Immature natural killer cell (primary cell): ENCODE data around the gene HDAC4. TPM values are rescaled to one million over a fixed set of nuclear protein-coding genes. Genes with fewer than 3 reads are reported as not detected.

ENCODE experiments used
- DNase-seq, 3 donors: peaks; one replicate each; pipeline ENCODE4 v3.0.0; 2022; ENCODE audit warnings: mixed read lengths in 1 of 3
- H3K27ac Mint-ChIP-seq, 6 donors: one replicate each; pipeline ENCODE4 v1.8.0; 2020; ENCODE audit warnings: mixed read lengths in 6 of 6, mild to moderate bottlenecking in 5 of 6, inconsistent platforms in 4 of 6, moderate library complexity in 3 of 6
- H3K27me3 Mint-ChIP-seq, 3 donors: one replicate each; pipeline ENCODE4 v1.8.0; 2020 to 2021; ENCODE audit warnings: low read depth in 3 of 3, mild to moderate bottlenecking in 3 of 3, mixed read lengths in 3 of 3, moderate library complexity in 3 of 3, inconsistent platforms in 1 of 3
- H3K36me3 Mint-ChIP-seq, 3 donors: one replicate each; pipeline ENCODE4 v1.8.0; 2020; ENCODE audit warnings: mixed read lengths in 3 of 3, inconsistent platforms in 2 of 3, mild to moderate bottlenecking in 2 of 3
- H3K4me1 Mint-ChIP-seq, 2 donors: one replicate each; pipeline ENCODE4 v1.8.0; 2020; ENCODE audit warnings: inconsistent platforms in 2 of 2, mild to moderate bottlenecking in 2 of 2, mixed read lengths in 2 of 2, moderate library complexity in 1 of 2
- H3K4me3 Mint-ChIP-seq, 5 donors: one replicate each; pipeline ENCODE4 v1.8.0; 2020; ENCODE audit warnings: mild to moderate bottlenecking in 5 of 5, mixed read lengths in 5 of 5, inconsistent platforms in 3 of 5, moderate library complexity in 3 of 5
- H3K9me3 Mint-ChIP-seq, 6 donors: one replicate each; pipeline ENCODE4 v1.8.0; 2020; ENCODE audit warnings: mild to moderate bottlenecking in 6 of 6, mixed read lengths in 6 of 6, inconsistent platforms in 4 of 6, moderate library complexity in 3 of 6
- polyA plus RNA-seq, 3 donors: library from polyadenylated mRNA; unstranded; fragments of 300-500 nt; fragmentation: Illumina TruSeq; gene quantifications; one replicate each; pipeline ENCODE4 v1.2.3, GENCODE V29; 2021

Gene HDAC4
- polyA plus RNA-seq, 3 donors from 2014 or later, result 1.9 to 8.1 (median 5.1) TPM

GRCh38 chr2:239225871-239226561 lies 174.8 kb downstream of the HDAC4 start:
- Mint-ChIP-seq H3K9me3 (no peaks in the 10 kb centered on the region), H3K4me3 (no peak overlapping the region), H3K27ac (peak overlapping the region in 4 of 6 donors; percentile 14 to 59 (median 42)), H3K27me3 (peaks cover 0 to 1% (median 0%) of the 10 kb centered on the region in 3 donors), H3K36me3 (peaks cover 0 to 7% (median 0%) of the 10 kb centered on the region in 3 donors), H3K4me1 (peaks cover 72 to 96% of the 10 kb centered on the region in 2 donors)
- DNase-seq, result no peak

GRCh38 chr2:239225371-239225851 lies 175.4 kb downstream of the HDAC4 start:
- peaks cover 70 to 96% of the 10 kb centered on the region in 2 donors for H3K4me1 Mint-ChIP-seq
- peaks cover 0 to 7% (median 0%) of the 10 kb centered on the region in 3 donors for H3K36me3 Mint-ChIP-seq
- no peak for DNase-seq
- no peak overlapping the region for H3K4me3 Mint-ChIP-seq
- peaks cover 0 to 1% (median 0%) of the 10 kb centered on the region in 3 donors for H3K27me3 Mint-ChIP-seq
- no peaks in the 10 kb centered on the region for H3K9me3 Mint-ChIP-seq
- H3K27ac Mint-ChIP-seq, result peak overlapping the region in 4 of 6 donors; percentile 11 to 74 (median 59)

GRCh38 chr2:239224955-239225354 lies 175.9 kb downstream of the HDAC4 start:
- H3K4me1 Mint-ChIP-seq, result peaks cover 69 to 96% of the 10 kb centered on the region in 2 donors
- H3K27me3 Mint-ChIP-seq, result peaks cover 0 to 1% (median 0%) of the 10 kb centered on the region in 3 donors
- H3K4me3 Mint-ChIP-seq, result no peak overlapping the region
- no peaks in the 10 kb centered on the region for H3K9me3 Mint-ChIP-seq
- DNase-seq, result no peak
- peaks cover 0 to 12% (median 0%) of the 10 kb centered on the region in 3 donors for H3K36me3 Mint-ChIP-seq
- peak overlapping the region in 4 of 6 donors; percentile 11 to 74 (median 40) for H3K27ac Mint-ChIP-seq

DNA sequence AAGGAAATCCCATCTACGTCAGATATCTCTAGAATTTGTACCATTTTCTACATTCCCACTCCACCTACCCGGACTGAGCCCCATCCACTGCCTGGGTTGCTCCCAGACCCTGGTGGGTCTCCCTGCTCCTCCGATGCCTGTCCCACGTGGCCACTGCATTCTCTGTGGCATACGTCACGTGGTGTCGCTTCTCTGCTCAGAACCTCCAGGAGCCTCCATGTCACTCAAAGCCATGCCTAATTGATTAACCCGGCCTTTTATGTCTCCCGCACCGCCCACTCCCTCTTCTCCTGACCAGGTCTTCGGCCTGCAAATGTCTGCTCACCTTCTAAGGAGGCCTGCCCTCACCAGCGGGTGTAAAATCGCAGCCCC lies 176.6 kb downstream of the HDAC4 start:
- H3K36me3 Mint-ChIP-seq, result peaks cover 0 to 15% (median 0%) of the 10 kb centered on the region in 3 donors
- H3K27ac Mint-ChIP-seq, result peak overlapping the region in 4 of 6 donors; percentile 24 to 72 (median 62)
- peak overlapping the region in 3 of 5 donors; percentile 1 to 27 (median 21) for H3K4me3 Mint-ChIP-seq
- peaks cover 68 to 92% of the 10 kb centered on the region in 2 donors for H3K4me1 Mint-ChIP-seq
- no peak for DNase-seq
- peaks cover 0 to 1% (median 0%) of the 10 kb centered on the region in 3 donors for H3K27me3 Mint-ChIP-seq
- H3K9me3 Mint-ChIP-seq, result no peaks in the 10 kb centered on the region

DNA sequence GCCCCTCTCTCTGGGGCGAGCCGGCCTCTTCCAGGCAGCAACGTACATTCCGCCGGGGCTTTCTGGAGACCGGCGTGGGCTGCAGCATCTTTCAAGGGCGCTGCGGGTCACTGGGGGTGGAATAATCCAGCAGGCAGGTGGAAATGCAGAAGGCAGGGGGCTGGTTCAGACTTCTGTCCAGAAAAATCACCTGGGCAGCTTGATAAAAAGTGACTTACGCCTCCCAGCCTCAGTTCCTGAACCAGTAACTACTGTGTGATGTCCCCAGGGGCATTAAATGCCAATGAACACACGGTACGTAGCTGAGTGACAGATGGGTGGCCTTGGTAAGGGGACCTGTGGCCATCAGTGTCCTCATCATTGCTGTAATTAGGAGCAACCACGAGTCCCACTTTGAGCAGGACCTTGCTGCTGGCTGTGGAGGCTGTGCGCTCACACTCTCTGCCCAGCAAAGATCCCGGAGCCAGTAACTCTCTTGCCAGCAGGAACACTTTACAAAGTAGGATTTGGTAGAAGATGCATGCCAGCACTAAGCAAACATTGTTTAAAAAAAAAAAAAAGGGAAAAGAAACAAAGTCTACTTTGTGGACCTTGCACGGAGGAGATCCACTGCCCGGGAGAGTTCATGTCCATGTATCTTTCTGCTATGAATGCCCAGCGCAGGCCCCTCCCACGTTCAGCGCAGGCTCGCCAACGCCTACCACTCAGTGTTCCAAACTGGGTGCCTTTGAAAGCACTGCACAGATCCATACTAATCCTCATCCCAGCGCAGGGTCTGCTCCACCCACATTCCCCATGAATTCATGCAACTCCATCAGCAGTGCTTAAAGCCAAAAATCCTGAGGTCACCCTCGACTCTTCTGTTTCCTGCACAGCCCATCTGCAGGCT lies 177.3 kb downstream of the HDAC4 start:
- Mint-ChIP-seq H3K4me3 (peak overlapping the region in 2 of 5 donors; percentile 21 to 27), H3K27ac (peak overlapping the region in 3 of 6 donors; percentile 61 to 74 (median 72)), H3K36me3 (peaks cover 0 to 15% (median 0%) of the 10 kb centered on the region in 3 donors), H3K9me3 (no peaks in the 10 kb centered on the region), H3K27me3 (peaks cover 0 to 1% (median 0%) of the 10 kb centered on the region in 3 donors), H3K4me1 (peaks cover 68 to 89% of the 10 kb centered on the region in 2 donors)
- no peak for DNase-seq

GRCh38 chr2:239222706-239223309 lies 178.0 kb downstream of the HDAC4 start:
- peak overlapping the region in 4 of 6 donors; percentile 67 to 80 (median 73) for H3K27ac Mint-ChIP-seq
- H3K9me3 Mint-ChIP-seq, result no peaks in the 10 kb centered on the region
- peaks cover 0 to 15% (median 0%) of the 10 kb centered on the region in 3 donors for H3K36me3 Mint-ChIP-seq
- H3K27me3 Mint-ChIP-seq, result peaks cover 0 to 1% (median 0%) of the 10 kb centered on the region in 3 donors
- H3K4me1 Mint-ChIP-seq, result peaks cover 67 to 85% of the 10 kb centered on the region in 2 donors
- H3K4me3 Mint-ChIP-seq, result peak overlapping the region; percentile 61 to 73 (median 72)
- no peak for DNase-seq

GRCh38 chr2:239222312-239222660 lies 178.5 kb downstream of the HDAC4 start:
- Mint-ChIP-seq H3K4me3 (peak overlapping the region; percentile 61 to 73 (median 72)), H3K27me3 (peaks cover 0 to 1% (median 0%) of the 10 kb centered on the region in 3 donors), H3K4me1 (peaks cover 71 to 85% of the 10 kb centered on the region in 2 donors), H3K36me3 (peaks cover 0 to 15% (median 0%) of the 10 kb centered on the region in 3 donors), H3K9me3 (no peaks in the 10 kb centered on the region), H3K27ac (peak overlapping the region; percentile 51 to 80 (median 73))
- no peak for DNase-seq

GRCh38 chr2:239220981-239221396 lies 179.8 kb downstream of the HDAC4 start:
- DNase-seq, result no peak
- Mint-ChIP-seq H3K4me1 (peaks cover 74 to 85% of the 10 kb centered on the region in 2 donors), H3K36me3 (peaks cover 0 to 8% (median 0%) of the 10 kb centered on the region in 3 donors), H3K27ac (peak overlapping the region in 5 of 6 donors; percentile 19 to 67 (median 61)), H3K4me3 (peak overlapping the region in 3 of 5 donors; percentile 40 to 55 (median 44)), H3K27me3 (peaks cover 0 to 1% (median 0%) of the 10 kb centered on the region in 3 donors), H3K9me3 (no peaks in the 10 kb centered on the region)

GRCh38 chr2:239220341-239220740 lies 180.5 kb downstream of the HDAC4 start:
- no peak for DNase-seq
- H3K4me1 Mint-ChIP-seq, result peaks cover 78 to 85% of the 10 kb centered on the region in 2 donors
- peaks cover 0 to 8% (median 0%) of the 10 kb centered on the region in 3 donors for H3K36me3 Mint-ChIP-seq
- peak overlapping the region in 4 of 6 donors; percentile 8 to 51 (median 20) for H3K27ac Mint-ChIP-seq
- peak overlapping the region in 3 of 5 donors; percentile 12 to 23 (median 15) for H3K4me3 Mint-ChIP-seq
- H3K27me3 Mint-ChIP-seq, result peaks cover 0 to 1% (median 0%) of the 10 kb centered on the region in 3 donors
- no peaks in the 10 kb centered on the region for H3K9me3 Mint-ChIP-seq

- Mint-ChIP-seq H3K9me3 (no peaks in the 10 kb centered on the region), H3K27ac (peak overlapping the region; percentile 69 to 81 (median 72)), H3K4me1 (peaks cover 73 to 76% of the 10 kb centered on the region in 2 donors), H3K4me3 (peak overlapping the region; percentile 52 to 78 (median 67)), H3K36me3 (peaks cover 0 to 8% (median 0%) of the 10 kb centered on the region in 3 donors), H3K27me3 (no peaks in the 10 kb centered on the region)
- DNase-seq, result no peak
Measured at GRCh38 chr2:239216614-239217273, 184.1 kb downstream of the HDAC4 start.

GRCh38 chr2:239215988-239216613 lies 184.7 kb downstream of the HDAC4 start:
- Mint-ChIP-seq H3K27me3 (no peaks in the 10 kb centered on the region), H3K4me1 (peaks cover 72 to 76% of the 10 kb centered on the region in 2 donors), H3K4me3 (peak overlapping the region; percentile 30 to 78 (median 67)), H3K9me3 (no peaks in the 10 kb centered on the region), H3K27ac (peak overlapping the region in 4 of 6 donors; percentile 52 to 78 (median 61)), H3K36me3 (peaks cover 0 to 8% (median 0%) of the 10 kb centered on the region in 3 donors)
- no peak for DNase-seq
